ENCODE results near the gene MSH6.

GRCh38 chr2:47803770-47804169 lies 20.8 kb downstream of the MSH6 start:
- TF ChIP-seq POLR2A (IDR thresholded peaks at IDR 0.05; ENCODE audit: low read length) (no peak), GATA1 (IDR thresholded peaks at IDR 0.05; ENCODE audit: low read depth, low read length) (no peak)

Measured in erythroblast (primary cell).